Nucleus accumbens (tissue), 56 donors: ENCODE measurements around the gene ANKMY2.
"Not testable (repeated sequence)": the region's sequence is repeated elsewhere in the genome, so short reads cannot be mapped to it uniquely, and the experiment has no call there.

ENCODE experiments used
- DNase-seq, 56 donors: peaks; one replicate each; lab custom pipeline; 2025; lab: John Stamatoyannopoulos, UW

ANKMY2 gene

DNA sequence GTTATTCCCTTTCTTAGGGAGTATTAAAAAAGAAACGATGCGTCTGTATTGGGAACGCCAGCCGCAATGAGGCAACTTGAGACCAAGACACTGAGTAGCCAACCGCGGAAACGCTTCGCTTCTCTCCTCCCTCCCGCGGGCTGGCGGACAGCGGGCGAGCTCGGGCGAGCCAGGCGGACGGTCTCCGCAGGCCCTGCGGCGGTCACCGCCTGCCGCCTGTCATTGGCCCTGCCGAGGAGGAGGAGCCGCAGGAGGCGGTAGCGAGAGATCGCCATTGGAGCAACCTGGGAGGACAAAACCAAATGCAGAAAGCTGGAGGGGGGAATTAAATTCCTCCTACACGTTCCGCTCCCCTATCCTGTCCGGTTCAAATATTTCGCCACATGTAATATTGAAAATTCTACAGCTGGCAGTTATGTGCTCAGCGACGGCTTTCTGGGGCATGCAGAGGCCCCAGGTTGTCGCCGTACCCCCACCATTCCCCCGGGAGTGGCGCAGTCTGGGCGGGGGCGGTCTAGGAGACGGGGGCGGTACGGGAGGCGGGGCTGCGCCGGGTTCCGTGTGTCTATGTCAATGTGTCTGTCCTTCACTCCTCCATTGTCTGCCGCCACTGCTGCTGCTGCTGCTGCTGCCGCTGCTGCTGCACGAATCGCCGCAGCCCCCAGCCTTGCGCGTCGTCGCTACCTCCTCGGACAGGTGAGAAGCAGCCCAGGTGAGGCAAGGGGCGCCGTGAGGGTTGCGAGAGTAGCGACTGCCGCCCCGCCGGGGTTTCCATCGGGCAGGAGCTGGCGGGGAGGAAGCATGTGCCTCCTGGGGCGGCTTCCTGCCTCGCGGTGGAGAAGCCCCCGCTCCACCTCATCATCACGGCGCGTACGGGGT, at the start of gene ANKMY2, which contains the start of gene BZW2:
ANKMY2 (minus strand) TSS at position 162 of the 879 bp plus-strand sequence. CDS start 181 bp downstream, outside the sequence.
BZW2 (plus strand) TSS at position 589 of the 879 bp plus-strand sequence. CDS start 19,263 bp downstream, outside the sequence.
- peak; percentile 40 to 96 (median 90) for DNase-seq

DNA sequence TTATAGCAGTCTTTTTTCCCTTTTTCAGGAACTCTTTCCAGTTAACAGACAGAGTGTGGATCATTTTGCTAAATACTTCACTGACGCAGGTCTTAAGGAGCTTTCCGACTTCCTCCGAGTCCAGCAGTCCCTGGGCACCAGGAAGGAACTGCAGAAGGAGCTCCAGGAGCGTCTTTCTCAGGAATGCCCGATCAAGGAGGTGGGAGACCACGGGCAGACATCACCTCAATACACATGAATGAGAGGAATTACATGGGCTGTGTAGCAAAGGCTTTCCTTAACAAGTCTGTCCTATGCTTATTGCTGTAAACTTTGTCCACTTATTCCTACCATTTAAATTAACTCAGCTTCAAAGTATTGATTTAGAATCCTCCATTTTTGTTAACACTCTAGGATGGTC, 49.3 kb upstream of the ANKMY2 start:
- DNase-seq = no peak

DNA sequence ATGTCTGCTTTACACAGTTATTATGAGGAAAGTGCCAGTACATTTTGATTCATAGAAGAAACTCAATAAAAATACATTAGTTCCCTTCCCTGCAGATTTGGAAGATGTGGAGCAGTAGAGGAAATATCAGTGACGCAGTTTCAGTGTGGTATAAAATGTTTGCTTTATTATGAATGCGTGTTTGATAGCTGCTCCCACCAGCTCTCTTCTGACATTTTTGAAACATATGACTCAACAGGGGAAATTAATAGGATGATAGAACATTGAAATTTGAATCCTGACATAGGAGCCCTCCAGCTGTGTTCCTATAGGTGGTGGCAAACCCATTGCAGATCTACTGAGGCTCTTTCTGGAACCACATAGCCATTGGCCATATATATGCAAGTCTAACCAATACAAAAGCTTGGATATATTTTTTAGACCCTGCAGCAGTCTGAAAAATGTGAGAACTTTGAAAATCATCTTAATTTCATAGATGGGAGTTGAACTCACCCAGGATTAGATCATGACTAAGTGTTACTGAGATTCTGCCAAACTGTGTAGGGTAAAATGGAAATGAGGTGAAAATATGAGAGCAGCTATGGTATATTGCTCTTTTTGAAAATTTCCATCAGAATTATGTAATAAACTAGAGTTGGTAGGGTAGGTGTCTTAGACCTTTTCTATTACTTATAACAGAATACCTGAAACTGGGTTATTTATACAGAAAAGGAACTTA, 48.2 kb upstream of the ANKMY2 start:
- DNase-seq = no peak

DNA sequence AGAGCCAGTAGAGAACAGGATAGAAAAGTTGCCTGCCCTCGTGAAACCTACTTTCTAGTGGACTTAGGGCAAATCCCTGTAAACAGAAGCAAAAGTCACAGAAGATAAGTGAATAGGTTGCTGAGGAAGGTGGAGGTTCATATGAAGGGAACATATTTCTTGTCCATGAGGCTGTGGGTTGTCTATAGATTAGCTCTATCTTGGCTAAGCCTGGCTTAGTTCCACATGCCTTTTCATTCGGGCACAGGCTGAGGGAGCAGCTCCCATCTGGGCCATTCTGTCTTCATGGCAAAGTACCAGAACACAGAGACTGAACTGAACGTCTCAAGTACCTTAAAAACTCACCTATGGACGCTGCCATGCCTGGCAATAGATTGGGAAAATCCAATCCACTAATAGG, 45.7 kb upstream of the ANKMY2 start:
- no peak for DNase-seq

DNA sequence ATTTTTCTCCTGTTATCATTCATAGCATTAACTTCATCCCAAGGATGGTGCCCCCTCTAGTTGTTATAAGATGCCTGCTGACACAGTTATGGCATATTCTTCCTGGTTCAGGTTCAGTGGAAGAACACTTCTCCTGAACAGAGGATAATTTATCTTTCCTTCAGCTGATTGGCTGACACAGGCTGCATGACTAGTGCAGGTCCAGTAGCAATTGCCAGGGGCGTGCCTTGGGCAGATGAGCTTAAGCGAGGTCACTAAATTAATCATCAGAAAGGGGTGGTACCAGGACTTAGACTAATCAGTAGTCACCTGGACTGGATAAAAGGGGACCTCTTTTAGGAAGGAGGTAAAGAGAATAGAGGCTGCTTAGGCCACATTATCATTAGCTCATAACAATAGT, 42.7 kb upstream of the ANKMY2 start:
- no peak for DNase-seq

DNA sequence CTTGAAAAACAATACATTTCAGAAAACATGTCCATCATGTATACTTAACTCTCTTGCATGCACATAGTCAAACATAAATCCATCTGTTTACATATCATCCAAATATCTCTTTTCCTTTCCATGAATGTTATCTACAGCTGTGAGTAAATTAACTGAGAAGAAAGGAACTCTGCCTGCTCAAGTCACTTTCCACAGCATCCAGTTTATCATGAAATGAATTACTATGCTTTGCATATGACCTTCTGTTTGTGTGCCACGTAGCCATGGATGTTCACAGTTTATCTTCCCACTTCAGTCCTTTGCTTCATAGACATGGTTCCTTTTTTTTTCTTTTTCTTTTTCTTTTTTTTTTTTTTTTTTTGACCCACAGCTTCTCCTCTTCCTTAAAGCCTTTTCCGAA, 40.0 kb upstream of the ANKMY2 start:
- no peak for DNase-seq

DNA sequence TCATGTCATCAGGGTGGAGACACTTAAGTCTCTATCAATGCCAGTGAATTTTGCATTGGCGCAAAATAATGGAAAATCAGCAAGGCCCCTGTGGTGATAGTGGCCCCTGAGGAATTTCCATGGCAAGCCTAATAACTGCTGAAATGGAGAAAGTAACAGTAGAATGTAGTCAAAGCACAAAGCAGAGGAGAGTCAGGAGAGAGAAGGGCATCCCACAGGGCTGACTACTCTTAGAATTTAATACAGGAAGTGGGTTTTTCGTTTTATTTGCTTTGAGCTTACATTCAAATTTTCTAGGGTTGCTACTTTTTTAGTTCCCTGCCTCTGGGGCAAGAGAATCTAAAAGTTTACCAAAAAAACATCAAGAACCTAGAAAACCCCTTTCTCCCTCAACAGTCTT, 39.4 kb upstream of the ANKMY2 start:
- DNase-seq = no peak

DNA sequence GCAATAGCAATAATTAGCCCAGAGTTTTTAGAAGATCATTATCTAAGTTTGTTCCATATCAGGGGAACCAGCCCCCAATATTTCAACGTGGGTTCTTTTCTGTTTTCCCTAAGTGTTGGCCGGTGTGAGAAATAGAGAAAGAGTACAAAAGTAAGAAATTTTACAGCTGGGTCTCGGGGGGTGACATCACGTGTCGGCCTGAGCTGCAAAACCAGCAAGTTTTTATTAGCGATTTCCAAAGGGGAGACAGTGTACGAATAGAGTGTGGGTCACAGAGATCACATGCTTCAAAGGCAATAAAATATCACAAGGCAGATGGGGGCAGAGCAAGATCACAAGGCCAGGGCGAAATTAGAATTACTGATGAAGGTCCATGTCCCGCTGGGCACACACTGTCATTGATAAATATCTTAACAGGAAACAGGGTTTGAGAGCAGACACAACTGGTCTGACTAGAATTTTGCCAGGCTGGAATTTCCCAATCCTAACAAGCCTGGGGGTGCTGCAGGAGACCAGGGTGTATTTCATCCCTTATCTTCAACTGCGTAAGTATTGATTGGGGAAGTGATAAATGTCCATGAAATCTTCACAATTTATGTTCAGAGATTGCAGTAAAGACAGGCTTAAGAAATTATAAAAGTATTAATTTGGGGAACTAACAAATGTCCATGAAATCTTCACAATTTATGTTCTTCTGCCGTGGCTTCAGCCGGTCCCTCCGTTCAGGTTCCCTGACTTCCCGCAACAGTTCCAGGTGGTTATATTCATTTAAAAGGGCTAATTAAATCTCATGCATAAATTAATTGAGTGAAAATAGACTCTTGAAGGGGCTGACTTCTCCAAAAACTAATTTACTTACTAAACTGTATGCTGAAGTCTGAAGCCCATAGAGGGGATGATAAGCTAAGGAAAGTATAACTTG, 33.4 kb upstream of the ANKMY2 start:
- not testable (repeated sequence) for DNase-seq

DNA sequence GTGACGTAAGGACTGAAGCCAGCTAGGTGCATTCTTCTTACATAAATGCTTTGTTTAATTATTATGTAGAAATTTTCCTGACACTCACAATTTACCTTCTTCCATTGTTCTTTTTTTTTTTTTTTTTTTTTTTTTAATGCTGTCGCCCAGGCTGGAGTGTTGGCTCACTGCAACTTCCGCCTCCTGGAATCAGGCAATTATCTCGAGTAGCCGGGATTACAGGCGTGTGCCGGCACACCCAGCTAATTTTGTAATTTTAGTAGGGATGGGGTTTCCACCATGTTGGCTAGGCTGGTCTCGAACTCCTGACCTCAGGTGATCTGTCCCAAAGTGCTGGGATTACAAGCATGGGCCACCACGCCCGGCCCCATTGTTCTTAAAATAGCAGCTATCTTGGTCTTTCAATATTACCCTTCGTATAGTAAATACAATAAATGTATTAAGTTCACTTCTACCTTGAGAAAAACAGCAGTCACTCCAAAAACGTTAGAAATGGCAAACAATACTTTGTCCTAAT, 32.5 kb upstream of the ANKMY2 start:
- no peak for DNase-seq

DNA sequence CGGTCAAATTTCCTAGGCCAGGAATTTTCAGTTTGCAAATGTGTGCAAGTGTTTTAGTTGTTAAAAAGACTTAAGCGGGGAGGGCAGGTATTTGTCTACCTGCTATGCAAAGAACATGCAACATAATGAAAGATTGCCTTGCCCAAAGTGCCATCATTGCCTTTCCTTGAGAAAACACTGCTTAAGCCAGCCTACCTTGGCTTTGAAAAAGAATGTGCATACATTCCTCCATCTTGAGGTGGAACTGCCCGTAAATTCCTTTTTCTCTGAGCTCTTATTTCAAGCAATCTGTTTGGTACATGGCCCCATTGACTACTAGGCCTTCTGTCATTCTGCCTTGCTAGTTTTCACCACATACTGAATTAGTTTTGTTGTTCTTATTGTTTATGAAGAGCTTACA, 29.7 kb upstream of the ANKMY2 start:
- DNase-seq = no peak

DNA sequence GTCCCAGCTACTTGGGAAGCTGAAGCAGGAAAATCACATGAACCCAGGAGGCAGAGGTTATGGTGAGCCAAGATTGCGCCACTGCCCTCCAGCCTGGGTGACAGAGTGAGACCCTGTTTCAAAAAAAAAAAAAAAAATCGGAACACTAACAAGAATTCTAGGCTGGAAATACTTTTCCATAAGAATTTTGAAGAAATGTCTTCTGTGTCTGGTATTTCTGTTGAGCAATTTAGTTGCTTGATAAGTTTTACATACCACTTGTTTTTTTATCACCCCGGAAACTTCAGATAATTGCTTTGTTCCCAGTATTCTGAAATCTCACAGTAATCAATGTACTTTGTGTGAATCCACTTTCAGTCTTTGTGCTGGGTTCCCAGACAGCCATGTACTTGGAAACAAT, 26.3 kb upstream of the ANKMY2 start:
- DNase-seq = no peak

DNA sequence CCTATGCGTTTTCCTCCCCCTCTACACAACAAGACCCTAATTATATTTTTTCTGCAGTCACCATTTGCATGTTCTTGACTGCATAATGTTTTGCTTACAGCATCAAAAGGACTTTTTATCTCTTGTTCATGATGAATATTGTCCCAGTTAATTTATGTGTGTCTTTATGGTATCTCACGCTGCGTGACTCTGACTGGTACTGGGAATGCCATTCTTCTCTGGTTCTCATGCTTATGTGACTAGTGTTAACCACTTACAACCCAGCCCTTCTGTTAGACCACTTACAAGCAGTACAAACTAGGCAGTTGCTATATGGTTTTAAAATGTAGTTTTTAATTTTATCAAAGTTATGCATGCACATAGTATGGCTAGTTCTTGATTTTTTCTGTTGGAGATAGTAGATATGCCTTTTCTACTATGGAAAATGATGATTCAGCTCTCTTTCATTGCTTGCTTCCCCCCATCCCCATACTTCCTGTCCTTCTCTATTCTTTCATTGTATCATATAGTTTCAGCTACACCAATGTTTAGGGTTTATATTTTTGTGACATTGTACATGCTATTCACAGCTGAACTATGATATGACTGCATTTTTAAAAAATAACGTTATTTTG, 25.3 kb upstream of the ANKMY2 start:
- no peak for DNase-seq

DNA sequence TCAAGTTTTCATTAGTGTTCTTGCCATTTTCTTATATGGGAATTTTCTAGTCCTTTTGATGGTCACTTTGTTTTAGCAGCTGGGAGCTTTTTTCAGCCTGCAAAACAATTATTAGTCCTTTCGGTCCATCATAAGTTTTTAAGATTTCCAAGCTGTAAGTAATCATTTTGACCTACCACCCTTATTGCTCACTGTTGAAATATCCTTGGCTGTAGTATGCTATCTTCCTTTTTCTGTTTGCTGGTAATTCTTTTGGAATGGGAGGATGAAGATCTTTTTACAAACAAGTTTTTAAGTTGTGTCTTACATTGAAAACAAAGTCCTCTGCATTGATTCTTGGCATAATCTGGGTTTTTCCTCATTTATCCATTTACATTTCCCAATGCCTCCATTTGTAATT, 24.5 kb upstream of the ANKMY2 start:
- DNase-seq = no peak

DNA sequence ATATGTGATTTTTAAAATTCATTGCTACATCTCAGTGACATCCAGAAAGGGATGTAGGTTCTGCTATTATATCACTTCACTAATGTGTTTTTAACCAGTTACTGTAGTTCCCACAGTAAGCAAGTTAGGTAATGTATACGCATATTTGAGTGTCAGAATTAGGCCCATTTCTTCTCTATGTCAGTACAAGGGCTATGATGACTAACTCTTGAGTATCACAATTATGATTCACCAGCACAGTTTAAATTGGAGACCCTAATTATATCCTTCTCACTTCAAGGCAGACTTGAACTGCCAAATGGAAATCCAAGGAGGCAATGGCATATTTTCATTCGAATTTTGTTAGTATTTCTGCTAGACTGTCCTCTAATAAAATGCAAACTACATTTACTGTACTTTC, 24.0 kb upstream of the ANKMY2 start:
- DNase-seq = no peak

DNA sequence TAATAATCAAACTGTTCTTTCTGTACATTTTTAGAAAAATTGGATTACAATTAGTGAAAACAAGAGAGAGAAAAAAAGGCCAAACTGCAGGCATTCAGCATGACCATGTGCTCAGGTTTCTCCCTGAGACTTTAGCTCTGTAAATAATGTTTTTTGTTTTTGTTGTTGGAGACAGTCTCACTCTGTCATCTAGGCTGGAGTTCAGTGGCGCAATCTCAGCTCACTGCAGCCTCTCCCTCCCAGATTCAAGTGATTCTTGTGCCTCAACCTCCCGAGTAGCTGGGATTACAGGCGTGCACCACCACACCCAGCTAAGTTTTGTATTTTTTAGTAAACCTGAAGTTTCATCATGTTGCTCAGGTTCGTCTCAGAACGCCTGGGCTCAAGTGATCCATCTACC, 23.4 kb upstream of the ANKMY2 start:
- no peak for DNase-seq

DNA sequence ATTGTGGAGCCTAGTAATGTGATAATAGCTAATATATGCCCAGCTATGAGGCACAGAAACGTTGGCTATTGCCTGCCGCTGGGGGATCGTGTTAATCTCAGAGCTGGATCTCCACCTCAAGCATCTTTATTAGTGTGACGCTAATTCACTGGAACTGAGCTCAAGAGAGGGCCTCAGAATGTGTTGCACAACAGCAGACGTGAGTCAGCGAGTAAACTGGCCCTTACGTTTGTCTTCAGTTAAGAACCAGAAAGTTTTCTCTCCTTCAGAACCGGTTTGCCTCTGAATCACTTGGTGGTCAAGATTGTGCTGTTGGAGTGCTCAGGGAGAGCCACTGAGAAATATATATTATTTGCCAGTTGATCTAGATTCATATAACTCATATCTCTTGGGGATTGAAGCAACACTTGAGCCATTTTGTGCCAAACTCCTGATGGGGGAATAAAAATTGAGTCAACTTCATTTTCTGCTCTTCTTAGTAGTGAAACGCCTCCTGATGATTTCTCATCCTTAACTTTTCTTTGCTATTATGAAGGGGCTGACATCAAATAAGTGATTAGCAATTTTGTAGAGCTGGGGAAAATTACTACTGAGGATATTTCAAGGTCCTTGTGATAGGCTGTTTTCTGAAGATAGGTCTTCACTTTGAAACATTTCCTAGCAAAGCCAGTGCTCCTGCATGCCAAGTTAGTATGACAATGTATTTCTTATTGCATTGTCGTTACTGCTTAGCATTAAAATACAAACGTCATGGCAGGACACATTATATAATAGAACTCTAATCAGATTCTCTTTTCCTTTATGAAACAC, 22.7 kb upstream of the ANKMY2 start:
- DNase-seq = peak in 1 of 56 donors; percentile 6

DNA sequence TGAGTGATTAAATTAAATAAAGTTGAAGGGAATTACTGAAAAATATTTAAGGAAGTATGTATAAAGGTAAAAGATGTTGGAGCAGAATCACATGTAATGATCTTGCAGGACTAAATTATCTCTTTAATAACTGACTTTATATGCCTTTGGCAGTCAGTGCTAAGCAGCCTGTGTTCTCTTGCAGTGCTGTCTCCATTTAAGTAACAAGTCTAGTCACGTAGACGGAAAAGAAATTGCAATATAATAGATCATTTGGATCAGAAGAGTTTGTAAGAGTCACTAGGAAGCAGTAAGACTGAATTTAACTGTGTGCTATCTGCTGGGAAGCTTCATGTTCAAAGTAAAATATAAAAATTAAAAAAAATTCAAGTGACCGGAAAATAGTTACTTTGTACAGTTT, 21.8 kb upstream of the ANKMY2 start:
- DNase-seq = no peak

DNA sequence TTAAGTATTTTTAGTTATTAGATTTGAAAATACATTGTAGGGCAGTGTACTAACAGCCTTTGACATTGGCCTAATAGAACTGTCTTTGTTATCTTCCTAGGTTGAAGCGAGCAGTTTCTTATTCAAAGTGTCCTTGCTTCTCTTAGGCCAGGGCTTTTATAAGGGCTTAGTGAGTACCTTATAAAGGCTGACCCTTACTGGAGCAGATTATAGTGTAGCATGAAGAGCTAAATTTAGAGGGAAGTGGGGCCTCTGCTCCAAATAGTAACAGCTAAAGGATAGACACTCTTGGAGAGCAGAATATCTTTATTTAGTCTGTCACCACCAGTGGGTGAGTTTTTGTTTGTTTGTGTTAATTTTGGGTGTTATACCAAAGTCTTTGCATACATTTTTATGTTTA, 16.4 kb upstream of the ANKMY2 start:
- no peak for DNase-seq
